ENCODE results near the gene MAPK13. TPM values are rescaled to one million over a fixed set of nuclear protein-coding genes. Genes with fewer than 3 reads are reported as not detected.
"Not testable (repeated sequence)": the region's sequence is repeated elsewhere in the genome, so short reads cannot be mapped to it uniquely, and the experiment has no call there.

Gene MAPK13
- total and polyA plus RNA-seq, 4 donors = 2.8 to 9.8 (median 4.6) TPM

DNA sequence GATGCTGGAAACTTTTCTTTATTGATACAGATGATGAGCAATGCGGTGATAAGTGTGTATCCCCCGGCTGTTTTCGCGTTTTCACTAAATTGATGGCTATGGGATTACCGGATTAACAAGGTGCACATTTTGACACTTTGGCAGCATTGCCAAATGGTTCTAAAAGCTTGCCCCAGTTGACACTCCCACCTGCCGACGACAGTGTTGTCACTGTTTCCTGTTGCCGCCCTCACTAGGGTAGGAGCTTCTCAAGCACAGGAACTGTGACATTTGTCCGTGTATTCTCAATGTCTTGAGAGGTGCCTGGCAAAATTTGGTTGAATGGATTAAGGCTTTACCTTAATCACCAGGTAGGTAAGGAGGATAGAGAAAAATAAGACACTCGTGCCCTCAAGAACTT lies 9.8 kb upstream of the MAPK13 start:
- 73% methylated on average over 7 of the region's 10 CpGs for WGBS (ENCODE audit: insufficient coverage)
- Histone ChIP-seq H3K27ac (ENCODE audit: low read depth, low read length) (no peak overlapping the region), H3K4me1 (ENCODE audit: control insufficient read depth, insufficient read depth, low read length) (peaks cover 6% of the 10 kb centered on the region), H3K36me3 (ENCODE audit: control insufficient read depth, insufficient read depth, low read length) (no peaks in the 10 kb centered on the region), H3K4me3 (ENCODE audit: low read depth, low read length) (no peak overlapping the region), H3K9me3 (ENCODE audit: control insufficient read depth, insufficient read depth, low read length) (no peaks in the 10 kb centered on the region), H3K27me3 (ENCODE audit: control insufficient read depth, insufficient read depth, low read length) (no peaks in the 10 kb centered on the region)
- no peak for DNase-seq (ENCODE audit: low read depth in 4 of 6, low spot score in 6 of 6)

GRCh38 chr6:36120979-36121786 lies 9.1 kb upstream of the MAPK13 start:
- Histone ChIP-seq H3K9me3 (ENCODE audit: control insufficient read depth, insufficient read depth, low read length) (no peaks in the 10 kb centered on the region), H3K4me3 (ENCODE audit: low read depth, low read length) (no peak overlapping the region), H3K4me1 (ENCODE audit: control insufficient read depth, insufficient read depth, low read length) (peaks cover 6% of the 10 kb centered on the region), H3K27ac (ENCODE audit: low read depth, low read length) (no peak overlapping the region), H3K36me3 (ENCODE audit: control insufficient read depth, insufficient read depth, low read length) (no peaks in the 10 kb centered on the region), H3K27me3 (ENCODE audit: control insufficient read depth, insufficient read depth, low read length) (no peaks in the 10 kb centered on the region)
- 47% methylated on average over 9 of the region's 13 CpGs for whole genome bisulfite sequencing (ENCODE audit: insufficient coverage)
- DNase-seq (ENCODE audit: low read depth in 4 of 6, low spot score in 6 of 6) = no peak

DNA sequence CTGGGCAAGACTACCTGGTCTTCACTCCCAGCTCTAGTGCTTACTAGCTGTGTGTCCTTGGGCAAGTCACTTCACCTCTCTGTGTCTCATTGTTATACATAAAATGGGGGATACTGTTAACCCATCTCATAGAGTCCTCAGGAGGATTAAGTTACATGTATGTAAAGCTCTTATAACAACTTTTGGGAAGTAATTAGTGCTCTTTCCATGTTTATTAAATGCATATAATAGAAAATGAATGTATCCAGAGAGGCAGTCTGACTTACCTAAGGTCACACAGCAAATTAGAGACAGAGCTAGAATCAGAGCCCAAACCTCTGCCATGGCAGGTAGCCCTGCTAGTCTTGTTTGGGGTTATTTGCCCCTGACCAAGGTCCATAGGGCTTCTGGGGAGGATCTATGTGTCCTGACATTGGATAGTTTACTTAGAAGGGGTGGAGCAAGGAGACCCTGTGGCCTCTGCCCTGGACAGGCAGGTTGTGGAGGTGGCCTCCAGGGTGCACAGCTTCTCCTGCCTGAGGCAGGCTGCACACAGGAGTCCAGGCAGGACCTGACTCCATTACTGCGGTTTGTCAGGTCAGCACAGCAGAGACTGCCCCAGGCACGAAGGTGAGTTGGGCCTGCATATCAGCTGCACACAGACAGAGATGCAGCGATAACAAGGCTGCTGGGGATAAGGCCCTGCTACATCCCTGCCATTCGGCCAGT lies 8.4 kb upstream of the MAPK13 start:
- no peak overlapping the region for H3K27ac ChIP-seq (ENCODE audit: low read depth, low read length)
- no peak for DNase-seq (ENCODE audit: low read depth in 4 of 6, low spot score in 6 of 6)
- no peaks in the 10 kb centered on the region for H3K9me3 ChIP-seq (ENCODE audit: control insufficient read depth, insufficient read depth, low read length)
- no peak overlapping the region for H3K4me3 ChIP-seq (ENCODE audit: low read depth, low read length)
- no peaks in the 10 kb centered on the region for H3K27me3 ChIP-seq (ENCODE audit: control insufficient read depth, insufficient read depth, low read length)
- 89% methylated on average over 4 of the region's 4 CpGs for WGBS (ENCODE audit: insufficient coverage)
- peaks cover 6% of the 10 kb centered on the region for H3K4me1 ChIP-seq (ENCODE audit: control insufficient read depth, insufficient read depth, low read length)
- H3K36me3 ChIP-seq (ENCODE audit: control insufficient read depth, insufficient read depth, low read length) = no peaks in the 10 kb centered on the region

DNA sequence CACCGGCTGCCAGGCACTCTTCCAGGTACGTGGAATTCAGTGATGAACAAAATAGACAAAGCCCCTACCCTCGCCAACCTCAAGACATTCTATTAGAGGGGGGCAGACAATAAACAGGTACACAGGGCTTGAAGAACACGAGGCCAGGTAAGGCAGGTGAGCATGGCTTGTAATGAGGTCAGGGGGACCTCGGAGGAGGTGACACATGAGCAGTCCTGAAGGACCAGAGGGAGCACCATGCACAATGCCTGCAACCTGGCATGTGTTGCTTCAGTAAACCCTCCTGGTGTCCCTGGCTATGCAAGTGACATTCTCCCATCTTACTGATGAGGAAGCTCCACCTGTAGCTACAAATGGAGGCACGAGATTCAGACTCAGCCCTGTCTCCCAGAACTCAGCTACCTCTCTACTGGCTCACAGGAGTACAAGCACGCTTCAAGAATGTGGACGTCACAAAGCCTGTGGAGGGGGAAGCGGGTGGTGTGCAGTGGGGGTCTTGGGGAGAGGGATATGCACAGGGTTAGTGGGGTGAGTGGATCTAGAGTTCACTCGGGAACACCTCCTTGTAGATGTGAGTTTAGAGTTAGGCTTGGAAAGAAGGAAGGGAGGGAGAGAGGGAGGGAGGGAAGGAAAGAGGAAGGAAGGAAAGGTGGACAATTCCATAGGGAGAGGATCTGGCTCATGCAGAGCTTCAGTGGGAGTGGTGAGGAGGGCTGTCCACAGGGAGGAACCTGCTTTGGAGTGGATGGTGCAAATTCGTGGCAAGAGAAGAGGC lies 7.6 kb upstream of the MAPK13 start:
- WGBS (ENCODE audit: insufficient coverage) = 90% methylated on average over 7 of the region's 11 CpGs
- no peak for DNase-seq (ENCODE audit: low read depth in 4 of 6, low spot score in 6 of 6)
- Histone ChIP-seq H3K27ac (ENCODE audit: low read depth, low read length) (no peak overlapping the region), H3K4me1 (ENCODE audit: control insufficient read depth, insufficient read depth, low read length) (peaks cover 6% of the 10 kb centered on the region), H3K9me3 (ENCODE audit: control insufficient read depth, insufficient read depth, low read length) (no peaks in the 10 kb centered on the region), H3K36me3 (ENCODE audit: control insufficient read depth, insufficient read depth, low read length) (no peaks in the 10 kb centered on the region), H3K4me3 (ENCODE audit: low read depth, low read length) (no peak overlapping the region), H3K27me3 (ENCODE audit: control insufficient read depth, insufficient read depth, low read length) (no peaks in the 10 kb centered on the region)

DNA sequence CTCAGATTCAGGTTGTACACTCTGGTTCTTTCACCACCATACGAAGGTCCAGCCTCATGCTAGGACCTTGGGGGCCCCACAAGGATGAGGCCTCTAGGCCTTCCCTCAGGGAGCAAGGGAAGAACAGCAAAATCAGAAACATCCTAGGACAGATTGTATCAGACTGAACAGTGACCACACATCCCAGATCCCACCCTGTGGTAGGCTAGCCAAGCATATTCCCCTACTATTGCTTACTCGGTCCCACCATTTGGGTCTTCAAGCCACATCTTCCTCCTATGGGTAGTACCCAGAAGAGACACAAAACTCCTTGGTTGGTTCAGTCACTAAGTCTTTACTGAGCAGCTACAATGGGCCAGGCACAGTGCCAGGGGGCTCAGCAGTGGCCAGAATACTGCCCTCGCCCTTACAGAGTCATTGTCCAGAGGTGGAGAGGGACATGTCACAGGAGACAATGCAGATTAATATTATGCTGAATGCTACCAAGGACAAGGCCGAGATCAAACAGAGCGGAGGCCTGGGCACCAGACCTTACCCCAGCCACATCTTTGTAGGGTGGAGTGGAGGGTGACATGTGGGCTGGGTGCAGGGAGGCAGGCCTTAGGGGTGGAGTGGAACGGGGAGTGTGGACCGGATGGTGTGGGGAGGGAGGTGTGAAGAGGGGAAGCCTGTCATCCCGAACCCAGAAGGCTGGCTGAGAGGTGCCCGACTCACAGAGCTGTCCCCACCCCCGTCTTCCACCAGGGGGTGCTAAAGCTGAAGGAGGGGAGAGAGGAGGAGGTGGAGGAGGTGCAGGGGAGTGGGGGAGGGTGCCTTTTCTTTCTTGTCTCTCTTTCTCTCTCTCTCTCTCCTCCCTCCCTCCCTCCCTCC lies 6.8 kb upstream of the MAPK13 start:
- peak in 3 of 6 donors; percentile 31 to 82 (median 79) for DNase-seq (ENCODE audit: low read depth in 4 of 6, low spot score in 6 of 6)
- Histone ChIP-seq H3K27me3 (ENCODE audit: control insufficient read depth, insufficient read depth, low read length) (no peaks in the 10 kb centered on the region), H3K4me1 (ENCODE audit: control insufficient read depth, insufficient read depth, low read length) (peaks cover 6% of the 10 kb centered on the region), H3K36me3 (ENCODE audit: control insufficient read depth, insufficient read depth, low read length) (no peaks in the 10 kb centered on the region), H3K9me3 (ENCODE audit: control insufficient read depth, insufficient read depth, low read length) (no peaks in the 10 kb centered on the region), H3K4me3 (ENCODE audit: low read depth, low read length) (no peak overlapping the region), H3K27ac (ENCODE audit: low read depth, low read length) (no peak overlapping the region)
- 77% methylated on average over 5 of the region's 10 CpGs for WGBS (ENCODE audit: insufficient coverage)

DNA sequence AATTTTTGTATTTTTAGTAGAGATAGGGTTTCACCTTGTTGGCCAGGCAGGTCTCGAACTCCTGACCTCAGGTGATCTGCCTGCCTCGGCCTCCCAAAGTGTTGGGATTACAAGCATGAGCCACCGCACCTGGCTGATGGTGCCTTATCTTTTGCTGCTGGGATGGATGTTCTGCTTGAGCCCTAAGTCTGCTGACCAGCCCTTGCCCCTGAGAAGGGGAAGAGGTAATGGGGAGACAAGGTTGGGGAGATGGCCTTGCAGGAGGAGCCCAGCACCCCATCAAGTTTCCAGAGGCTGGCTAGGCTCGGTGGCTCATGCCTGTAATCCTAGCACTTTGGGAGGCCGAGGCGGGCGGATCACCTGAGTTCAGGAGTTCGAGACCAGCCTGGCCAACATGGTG lies 6.0 kb upstream of the MAPK13 start:
- WGBS (ENCODE audit: insufficient coverage) = 93% methylated on average over 8 of the region's 8 CpGs
- not testable (repeated sequence) for H3K4me3 ChIP-seq (ENCODE audit: low read depth, low read length); H3K36me3 ChIP-seq (ENCODE audit: control insufficient read depth, insufficient read depth, low read length); H3K27me3 ChIP-seq (ENCODE audit: control insufficient read depth, insufficient read depth, low read length); DNase-seq (ENCODE audit: low read depth in 4 of 6, low spot score in 6 of 6); H3K27ac ChIP-seq (ENCODE audit: low read depth, low read length); H3K9me3 ChIP-seq (ENCODE audit: control insufficient read depth, insufficient read depth, low read length); H3K4me1 ChIP-seq (ENCODE audit: control insufficient read depth, insufficient read depth, low read length)

DNA sequence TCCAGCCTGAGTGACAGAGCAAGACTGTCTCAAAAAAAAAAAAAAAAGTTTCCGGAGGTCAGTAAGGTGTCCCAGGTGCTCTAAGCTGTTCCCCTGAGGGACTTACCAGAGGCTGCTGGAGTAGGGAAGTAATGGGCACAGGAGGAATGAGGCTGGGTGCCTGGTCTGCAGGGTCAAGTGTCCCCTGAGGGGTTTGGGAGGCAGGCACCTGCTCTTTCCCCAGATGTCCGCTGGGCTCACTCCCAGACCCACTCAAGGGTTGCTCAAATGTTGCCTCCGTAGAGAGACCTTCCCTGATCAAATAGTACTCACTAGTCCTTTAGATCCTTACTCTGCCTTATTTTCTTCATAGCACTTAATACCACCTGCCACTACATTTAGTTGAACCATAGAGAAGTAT lies 5.4 kb upstream of the MAPK13 start:
- Histone ChIP-seq H3K27me3 (ENCODE audit: control insufficient read depth, insufficient read depth, low read length) (no peaks in the 10 kb centered on the region), H3K36me3 (ENCODE audit: control insufficient read depth, insufficient read depth, low read length) (no peaks in the 10 kb centered on the region), H3K4me1 (ENCODE audit: control insufficient read depth, insufficient read depth, low read length) (peaks cover 6% of the 10 kb centered on the region), H3K9me3 (ENCODE audit: control insufficient read depth, insufficient read depth, low read length) (no peaks in the 10 kb centered on the region), H3K27ac (ENCODE audit: low read depth, low read length) (no peak overlapping the region), H3K4me3 (ENCODE audit: low read depth, low read length) (no peak overlapping the region)
- DNase-seq (ENCODE audit: low read depth in 4 of 6, low spot score in 6 of 6) = no peak
- 100% methylated on average over 2 of the region's 3 CpGs for WGBS (ENCODE audit: insufficient coverage)

DNA sequence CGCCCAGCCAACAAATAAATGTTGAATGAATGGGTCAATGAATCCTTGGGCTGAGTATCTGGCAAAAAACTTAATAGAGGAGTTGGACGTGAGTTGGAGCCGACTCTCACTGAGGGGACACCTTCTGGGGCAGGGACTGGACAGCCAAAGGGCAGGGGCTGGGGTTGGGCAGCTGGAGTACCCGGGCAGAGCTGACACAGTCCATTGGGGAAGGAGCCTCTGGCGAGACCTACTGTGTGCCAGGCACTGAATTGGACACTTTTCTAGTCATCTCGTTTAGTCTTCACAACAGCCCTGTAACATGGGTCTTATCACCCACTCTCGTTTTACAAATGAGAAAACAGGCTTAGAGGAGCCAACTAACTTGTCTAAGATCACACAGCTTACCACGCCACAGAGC lies 4.7 kb upstream of the MAPK13 start:
- H3K27ac ChIP-seq (ENCODE audit: low read depth, low read length) = no peak overlapping the region
- H3K4me3 ChIP-seq (ENCODE audit: low read depth, low read length) = no peak overlapping the region
- H3K4me1 ChIP-seq (ENCODE audit: control insufficient read depth, insufficient read depth, low read length) = peaks cover 8% of the 10 kb centered on the region

GRCh38 chr6:36126121-36126520 lies 4.2 kb upstream of the MAPK13 start:
- Histone ChIP-seq H3K36me3 (ENCODE audit: control insufficient read depth, insufficient read depth, low read length) (no peaks in the 10 kb centered on the region), H3K27me3 (ENCODE audit: control insufficient read depth, insufficient read depth, low read length) (peaks cover 6% of the 10 kb centered on the region), H3K4me1 (ENCODE audit: control insufficient read depth, insufficient read depth, low read length) (peaks cover 11% of the 10 kb centered on the region), H3K4me3 (ENCODE audit: low read depth, low read length) (no peak overlapping the region), H3K9me3 (ENCODE audit: control insufficient read depth, insufficient read depth, low read length) (no peaks in the 10 kb centered on the region), H3K27ac (ENCODE audit: low read depth, low read length) (no peak overlapping the region)
- no peak for DNase-seq (ENCODE audit: low read depth in 4 of 6, low spot score in 6 of 6)
- no CpG with 5 or more reads among the region's 2 CpGs for WGBS (ENCODE audit: insufficient coverage)

More for the DNA sequence above, 4.7 kb upstream of the MAPK13 start:
- DNase-seq (ENCODE audit: low read depth in 4 of 6, low spot score in 6 of 6) = no peak
- Histone ChIP-seq H3K9me3 (ENCODE audit: control insufficient read depth, insufficient read depth, low read length) (no peaks in the 10 kb centered on the region), H3K36me3 (ENCODE audit: control insufficient read depth, insufficient read depth, low read length) (no peaks in the 10 kb centered on the region), H3K27me3 (ENCODE audit: control insufficient read depth, insufficient read depth, low read length) (peaks cover 2% of the 10 kb centered on the region)
- WGBS (ENCODE audit: insufficient coverage) = 91% methylated on average over 7 of the region's 8 CpGs

All from spinal cord (tissue), 10 donors.